Endothelial cell (in vitro differentiated cells): ENCODE results near the gene LYPD8. TPM values are rescaled to one million over a fixed set of nuclear protein-coding genes. Genes with fewer than 3 reads are reported as not detected.

Source experiments
- DNase-seq: peaks from one replicate; pipeline ENCODE4 v3.0.0; 2021; ENCODE audit warnings: low spot score
- H3K27ac Mint-ChIP-seq: one replicate; pipeline ENCODE4 v1.8.0; 2021; ENCODE audit warnings: mixed read lengths, inconsistent platforms; ENCODE audit not compliant: unreplicated experiment
- H3K27me3 Mint-ChIP-seq: one replicate; pipeline ENCODE4 v1.8.0; 2021; ENCODE audit warnings: mild to moderate bottlenecking, moderate library complexity, mixed read lengths, inconsistent platforms; ENCODE audit not compliant: unreplicated experiment
- H3K36me3 Mint-ChIP-seq: one replicate; pipeline ENCODE4 v1.8.0; 2021; ENCODE audit warnings: mild to moderate bottlenecking, low read depth, mixed read lengths, inconsistent platforms; ENCODE audit not compliant: unreplicated experiment
- H3K4me1 Mint-ChIP-seq: one replicate; pipeline ENCODE4 v1.8.0; 2021; ENCODE audit warnings: mild to moderate bottlenecking, mixed read lengths, inconsistent platforms; ENCODE audit not compliant: unreplicated experiment
- H3K4me3 Mint-ChIP-seq: one replicate; pipeline ENCODE4 v1.8.0; 2021; ENCODE audit warnings: mild to moderate bottlenecking, mixed read lengths, inconsistent platforms; ENCODE audit not compliant: unreplicated experiment
- H3K9me3 Mint-ChIP-seq: one replicate; pipeline ENCODE4 v1.8.0; 2021; ENCODE audit warnings: mixed read lengths, inconsistent platforms; ENCODE audit not compliant: unreplicated experiment
- total RNA-seq: library from RNA; stranded (reverse); fragmentation: NEBNext Ultra II Directional; extraction: Animal tissue kit (Norgen Biotek cat#: 25700); gene quantifications from one replicate; pipeline ENCODE4 v1.2.1, GENCODE V29; 2021; ENCODE audit not compliant: unreplicated experiment
- TF ChIP-seq, protein P1 (sequence below): fragments of 200-600 bp; sonication (generic); IDR thresholded peaks from one replicate; pipeline ENCODE4 v1.5.0; 2021; ENCODE audit warnings: antibody characterized with exemption; ENCODE audit not compliant: unreplicated experiment

LYPD8 gene
- total RNA-seq, 1 donor from 2014 or later = not detected

DNA sequence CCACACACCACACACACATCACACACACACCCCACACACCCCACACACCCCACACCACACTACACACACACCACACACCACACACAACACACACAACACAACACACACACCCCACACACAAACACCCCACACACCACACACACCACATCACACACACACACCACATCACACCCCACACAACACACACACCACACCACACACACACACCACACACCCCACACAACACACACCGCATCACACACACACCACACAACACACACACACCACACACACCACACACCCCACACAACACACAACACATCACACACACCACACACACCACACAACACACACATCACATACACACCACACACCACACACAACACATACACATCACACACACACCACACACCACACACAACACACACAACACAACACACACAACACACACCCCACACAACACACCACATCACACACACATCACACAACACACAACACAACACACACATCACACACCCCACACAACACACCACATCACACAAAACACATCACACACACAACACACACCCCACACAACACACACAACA is 2.4 kb downstream of the LYPD8 start:
- DNase-seq = no peak
- Mint-ChIP-seq H3K4me3 (no peak overlapping the region), H3K9me3 (peaks cover 12% of the 10 kb centered on the region), H3K36me3 (peaks cover 9% of the 10 kb centered on the region), H3K27me3 (peaks cover 19% of the 10 kb centered on the region), H3K27ac (no peak overlapping the region), H3K4me1 (no peaks in the 10 kb centered on the region)
- TF ChIP-seq, protein P1, sequence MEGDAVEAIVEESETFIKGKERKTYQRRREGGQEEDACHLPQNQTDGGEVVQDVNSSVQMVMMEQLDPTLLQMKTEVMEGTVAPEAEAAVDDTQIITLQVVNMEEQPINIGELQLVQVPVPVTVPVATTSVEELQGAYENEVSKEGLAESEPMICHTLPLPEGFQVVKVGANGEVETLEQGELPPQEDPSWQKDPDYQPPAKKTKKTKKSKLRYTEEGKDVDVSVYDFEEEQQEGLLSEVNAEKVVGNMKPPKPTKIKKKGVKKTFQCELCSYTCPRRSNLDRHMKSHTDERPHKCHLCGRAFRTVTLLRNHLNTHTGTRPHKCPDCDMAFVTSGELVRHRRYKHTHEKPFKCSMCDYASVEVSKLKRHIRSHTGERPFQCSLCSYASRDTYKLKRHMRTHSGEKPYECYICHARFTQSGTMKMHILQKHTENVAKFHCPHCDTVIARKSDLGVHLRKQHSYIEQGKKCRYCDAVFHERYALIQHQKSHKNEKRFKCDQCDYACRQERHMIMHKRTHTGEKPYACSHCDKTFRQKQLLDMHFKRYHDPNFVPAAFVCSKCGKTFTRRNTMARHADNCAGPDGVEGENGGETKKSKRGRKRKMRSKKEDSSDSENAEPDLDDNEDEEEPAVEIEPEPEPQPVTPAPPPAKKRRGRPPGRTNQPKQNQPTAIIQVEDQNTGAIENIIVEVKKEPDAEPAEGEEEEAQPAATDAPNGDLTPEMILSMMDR = no peak

DNA sequence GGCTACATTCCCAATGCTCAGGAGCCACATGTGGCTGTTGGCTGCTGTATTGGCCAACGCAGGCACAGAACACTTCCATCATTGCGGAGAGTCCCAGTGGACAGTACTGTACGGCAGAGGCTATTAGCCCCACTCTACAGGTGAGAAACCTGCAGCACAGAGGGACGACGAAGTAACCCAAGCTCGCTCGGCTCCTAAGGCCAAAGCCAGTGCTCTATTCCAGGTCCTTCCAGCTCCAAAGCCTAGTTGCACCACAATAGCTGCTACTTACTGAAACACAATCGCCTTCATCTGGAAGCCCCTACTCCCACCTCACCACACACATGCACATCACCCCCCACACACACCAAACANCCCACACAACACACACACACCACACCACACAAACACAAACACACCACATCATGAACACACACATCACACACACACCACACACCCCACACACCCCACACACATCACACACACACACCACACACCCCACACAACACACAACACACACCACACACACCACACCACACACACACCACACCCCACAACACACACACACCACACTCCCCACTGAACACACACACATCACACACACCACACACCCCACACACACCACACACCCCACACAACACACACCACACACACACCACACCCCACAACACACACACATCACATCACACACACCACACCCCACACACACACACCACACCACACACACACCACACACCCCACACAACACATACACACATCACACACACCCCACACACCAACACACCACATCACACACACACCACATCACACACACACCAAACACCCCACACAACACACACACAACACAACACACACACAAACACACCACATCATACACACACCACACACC is 3.2 kb downstream of the LYPD8 start:
- Mint-ChIP-seq H3K4me3 (no peak overlapping the region), H3K4me1 (no peaks in the 10 kb centered on the region), H3K27ac (no peak overlapping the region), H3K9me3 (peaks cover 7% of the 10 kb centered on the region), H3K27me3 (peaks cover 15% of the 10 kb centered on the region), H3K36me3 (peaks cover 5% of the 10 kb centered on the region)
- no peak for DNase-seq
- TF ChIP-seq, protein P1 = no peak

- DNase-seq = no peak
- no peak overlapping the region for H3K4me3 Mint-ChIP-seq
- TF ChIP-seq, protein P1 = no peak
- peaks cover 11% of the 10 kb centered on the region for H3K27me3 Mint-ChIP-seq
- H3K27ac Mint-ChIP-seq = no peak overlapping the region
- H3K9me3 Mint-ChIP-seq = no peaks in the 10 kb centered on the region
- H3K36me3 Mint-ChIP-seq = no peaks in the 10 kb centered on the region
- H3K4me1 Mint-ChIP-seq = no peaks in the 10 kb centered on the region
Observed at GRCh38 chr1:248751635-248752034, 3.9 kb downstream of the LYPD8 start.

DNA sequence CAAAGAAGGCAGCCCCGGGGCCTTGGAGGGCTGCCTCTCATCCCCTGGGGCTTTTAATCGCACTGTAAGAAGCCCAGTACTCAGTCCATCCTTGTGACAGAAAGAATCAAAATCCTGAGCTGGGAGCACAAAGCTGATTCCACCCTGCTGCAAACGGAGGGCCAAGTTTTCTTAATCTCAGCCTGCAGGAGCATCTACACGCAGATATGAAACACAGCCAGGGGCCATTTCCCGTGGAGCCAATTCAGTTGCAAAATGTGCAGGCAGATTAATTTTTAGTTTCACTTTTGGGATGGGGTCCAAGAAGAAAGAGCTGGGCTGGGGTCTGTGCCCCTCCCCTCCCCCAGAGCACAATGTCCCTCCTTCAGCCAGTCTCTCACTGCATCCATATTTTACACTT is 4.4 kb downstream of the LYPD8 start:
- Mint-ChIP-seq H3K4me3 (no peak overlapping the region), H3K9me3 (peaks cover 4% of the 10 kb centered on the region), H3K27me3 (peaks cover 13% of the 10 kb centered on the region), H3K36me3 (peaks cover 3% of the 10 kb centered on the region), H3K27ac (no peak overlapping the region), H3K4me1 (no peaks in the 10 kb centered on the region)
- DNase-seq = no peak
- TF ChIP-seq, protein P1 = no peak

- H3K27me3 Mint-ChIP-seq = peaks cover 13% of the 10 kb centered on the region
- H3K27ac Mint-ChIP-seq = peak overlapping the region; percentile 39
- no peak for DNase-seq
- TF ChIP-seq, protein P1 = no peak
- H3K4me1 Mint-ChIP-seq = no peaks in the 10 kb centered on the region
- H3K36me3 Mint-ChIP-seq = peaks cover 5% of the 10 kb centered on the region
- H3K9me3 Mint-ChIP-seq = peaks cover 5% of the 10 kb centered on the region
- H3K4me3 Mint-ChIP-seq = no peak overlapping the region
Observed at GRCh38 chr1:248750496-248750895, 5.1 kb downstream of the LYPD8 start.
